Prostate gland (tissue), 2 donors: ENCODE measurements around the gene HIGD1B. TPM values are rescaled to one million over a fixed set of nuclear protein-coding genes. Genes with fewer than 3 reads are reported as not detected.

Source experiments
- DNase-seq: peaks from one replicate; pipeline ENCODE4 v3.0.0-alpha.2; 2019; ENCODE audit warnings: low spot score
- H3K27ac ChIP-seq, 2 donors: fragments of 200-600 bp; sonication (generic); 2 replicates each; pipeline ENCODE4 v1.5.1; 2017 to 2019
- H3K27me3 ChIP-seq: fragments of 200-600 bp; sonication (generic); replicated peaks from 2 replicates; pipeline ENCODE4 v1.5.1; 2019; ENCODE audit not compliant: insufficient read depth
- H3K36me3 ChIP-seq, 2 donors: fragments of 200-600 bp; sonication (generic); 1 replicate in 1 of 2; 2 replicates in 1 of 2; pipeline versions ENCODE4 v1.5.1 to v1.8.1; 2017 to 2019
- H3K4me1 ChIP-seq: fragments of 200-600 bp; sonication (generic); replicated peaks from 2 replicates; pipeline ENCODE4 v1.5.1; 2019
- H3K4me3 ChIP-seq, 2 donors: fragments of 200-600 bp; sonication (generic); 2 replicates each; pipeline ENCODE4 v1.5.1; 2017 to 2019
- H3K9me3 ChIP-seq: fragments of 200-600 bp; sonication (generic); 2 replicates; pipeline ENCODE4 v1.5.1; 2017
- CTCF ChIP-seq, 4 experiments: fragments of 200-600 bp in 2 of 4; fragments of 450-650 bp in 2 of 4; sonication (generic) in 2 of 4; IDR thresholded peaks; 1 replicate in 3 of 4; 2 replicates in 1 of 4; pipeline ENCODE4 v1.5.1; 2016 to 2019; ENCODE audit warnings: antibody characterized with exemption in 4 of 4, mild to moderate bottlenecking in 2 of 4, moderate library complexity in 2 of 4
- POLR2A ChIP-seq: fragments of 450-650 bp; IDR thresholded peaks from one replicate; pipeline ENCODE4 v1.6.1; 2016; ENCODE audit warnings: antibody characterized with exemption, mild to moderate bottlenecking
- POLR2AphosphoS5 ChIP-seq: sonication (generic); formaldehyde crosslinking; IDR thresholded peaks from one replicate; pipeline ENCODE4 v1.6.1; 2017; ENCODE audit warnings: antibody characterized with exemption
- WGBS: methylation state at CpG from one replicate; pipeline ENCODE4 v1.1.5; 2018; 5-methylcytosine and 5-hydroxymethylcytosine counted together
- intact Hi-C: fragments of 100-400 bp; cut with DNase I; formaldehyde crosslinking; loops from one replicate; pipeline ENCODE4 v1.14.2; 2022
- total RNA-seq, 2 donors: library from RNA; depleted of rRNA; stranded (reverse); fragments of >200 nt; gene quantifications; one replicate each; pipeline ENCODE4 v1.1.0, GENCODE V29; 2016

Gene HIGD1B
- not detected for total RNA-seq

- 79% methylated on average over 2 of the region's 2 CpGs for WGBS
- H3K27me3 ChIP-seq: no peaks in the 10 kb centered on the region
- no peaks in the 10 kb centered on the region for H3K4me1 ChIP-seq
- H3K36me3 ChIP-seq: peaks cover 0 to 17% of the 10 kb centered on the region in 2 donors
- no peak within 1 kb of the TSS for H3K27ac ChIP-seq
- DNase-seq: no peak
- no peaks in the 10 kb centered on the region for H3K9me3 ChIP-seq
- TF ChIP-seq POLR2AphosphoS5 (no peak), POLR2A (no peak), CTCF (IDR thresholded peaks at IDR 0.05) (no peak)
- intact Hi-C loops: no loop called here
- H3K4me3 ChIP-seq: no peak within 1 kb of the TSS
These were observed at the start of gene HIGD1B for GRCh38 chr17:44847586-44847985. HIGD1B (plus strand) TSS chr17:44847883; CDS start chr17:44848153, 270 bp downstream.

- H3K9me3 ChIP-seq: no peaks in the 10 kb centered on the region
- no peak for DNase-seq
- no peaks in the 10 kb centered on the region for H3K36me3 ChIP-seq
- H3K27me3 ChIP-seq: no peaks in the 10 kb centered on the region
- TF ChIP-seq POLR2AphosphoS5: no peak
- TF ChIP-seq CTCF (IDR thresholded peaks at IDR 0.05): no peak
- no peak for TF ChIP-seq POLR2A
- H3K27ac ChIP-seq: peak overlapping the region; percentile 16 to 51
- H3K4me1 ChIP-seq: no peaks in the 10 kb centered on the region
- intact Hi-C loops: no loop called here
- H3K4me3 ChIP-seq: no peak overlapping the region
- WGBS: 63% methylated on average over 2 of the region's 2 CpGs
These were observed 49.3 kb upstream of the HIGD1B start for GRCh38 chr17:44798356-44798755.

- 79% methylated on average over 5 of the region's 5 CpGs for WGBS
- TF ChIP-seq POLR2AphosphoS5: no peak
- no peak for TF ChIP-seq CTCF (IDR thresholded peaks at IDR 0.05)
- no peak for TF ChIP-seq POLR2A
- Histone ChIP-seq H3K4me1 (no peaks in the 10 kb centered on the region), H3K27ac (peak overlapping the region in 1 of 2 donors; percentile 42), H3K36me3 (no peaks in the 10 kb centered on the region), H3K9me3 (no peaks in the 10 kb centered on the region), H3K4me3 (no peak overlapping the region), H3K27me3 (no peaks in the 10 kb centered on the region)
- intact Hi-C loops: no loop called here
- DNase-seq: no peak
These were observed 45.8 kb upstream of the HIGD1B start for GRCh38 chr17:44801880-44802279.

GRCh38 chr17:44804302-44805089 lies 43.2 kb upstream of the HIGD1B start:
- intact Hi-C loops: no loop called here
- TF ChIP-seq POLR2AphosphoS5: peak; percentile 56
- no peak for TF ChIP-seq POLR2A
- no peak for TF ChIP-seq CTCF (IDR thresholded peaks at IDR 0.05)
- Histone ChIP-seq H3K27me3 (no peaks in the 10 kb centered on the region), H3K27ac (peak overlapping the region; percentile 17 to 51), H3K4me1 (no peaks in the 10 kb centered on the region), H3K9me3 (no peaks in the 10 kb centered on the region), H3K4me3 (no peak overlapping the region), H3K36me3 (no peaks in the 10 kb centered on the region)
- no peak for DNase-seq
- 72% methylated on average over 10 of the region's 10 CpGs for WGBS
